Stimulated activated CD8-positive, alpha-beta memory T cell treated with anti-CD3 and anti-CD28 coated beads, Interleukin-4, amount 100 ng/mL, for 24 hours (primary cell): ENCODE data around the gene QSOX2.

ENCODE experiments used
- DNase-seq: peaks from one replicate; pipeline ENCODE4 v3.0.0-alpha.2; 2020; ENCODE audit warnings: low read depth

Gene QSOX2

GRCh38 chr9:136203408-136204144 lies 42.0 kb downstream of the QSOX2 start:
- no peak for DNase-seq

GRCh38 chr9:136202454-136203407 lies 42.9 kb downstream of the QSOX2 start:
- DNase-seq: no peak

GRCh38 chr9:136201609-136202453 lies 43.8 kb downstream of the QSOX2 start:
- DNase-seq: no peak

DNA sequence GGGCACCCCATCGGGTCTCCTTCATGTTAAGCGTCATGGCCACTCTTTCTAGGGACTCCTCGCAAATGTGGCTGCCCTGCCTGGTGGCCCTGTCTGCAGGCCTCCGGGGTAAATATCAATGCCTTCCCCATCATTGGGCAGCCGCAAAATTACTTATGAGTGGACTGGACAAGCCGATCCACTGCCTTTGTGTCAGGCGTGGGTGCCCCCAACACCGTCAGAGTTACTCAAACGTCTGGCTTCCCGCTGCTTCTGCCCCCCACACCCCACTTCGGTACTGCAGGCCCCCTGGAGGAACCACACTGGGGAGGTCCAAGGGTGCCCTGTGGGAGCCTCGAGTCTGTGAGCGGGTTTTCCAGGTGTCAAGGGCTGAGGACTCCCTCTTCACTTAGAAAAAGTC lies 44.4 kb downstream of the QSOX2 start:
- no peak for DNase-seq

DNA sequence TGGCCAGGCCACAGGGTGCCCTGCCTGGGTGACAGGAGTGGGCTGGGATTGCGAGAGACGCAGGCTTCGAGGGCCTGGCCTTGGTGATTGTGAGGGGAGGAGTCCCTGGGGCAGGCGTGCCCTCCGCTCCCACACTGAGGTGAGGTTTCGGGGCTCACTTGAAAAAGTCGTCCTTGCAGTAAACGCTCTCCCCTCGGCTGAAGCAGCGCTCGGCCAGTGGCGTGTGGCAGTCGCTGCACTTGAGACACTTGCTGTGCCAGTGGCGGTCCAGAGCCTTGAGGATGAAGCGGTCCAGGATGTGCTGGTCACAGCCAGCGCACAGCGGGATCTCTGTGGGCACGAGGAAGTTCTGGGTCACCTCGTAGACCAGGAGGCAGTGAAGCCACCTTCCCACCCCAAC lies 45.2 kb downstream of the QSOX2 start:
- no peak for DNase-seq

DNA sequence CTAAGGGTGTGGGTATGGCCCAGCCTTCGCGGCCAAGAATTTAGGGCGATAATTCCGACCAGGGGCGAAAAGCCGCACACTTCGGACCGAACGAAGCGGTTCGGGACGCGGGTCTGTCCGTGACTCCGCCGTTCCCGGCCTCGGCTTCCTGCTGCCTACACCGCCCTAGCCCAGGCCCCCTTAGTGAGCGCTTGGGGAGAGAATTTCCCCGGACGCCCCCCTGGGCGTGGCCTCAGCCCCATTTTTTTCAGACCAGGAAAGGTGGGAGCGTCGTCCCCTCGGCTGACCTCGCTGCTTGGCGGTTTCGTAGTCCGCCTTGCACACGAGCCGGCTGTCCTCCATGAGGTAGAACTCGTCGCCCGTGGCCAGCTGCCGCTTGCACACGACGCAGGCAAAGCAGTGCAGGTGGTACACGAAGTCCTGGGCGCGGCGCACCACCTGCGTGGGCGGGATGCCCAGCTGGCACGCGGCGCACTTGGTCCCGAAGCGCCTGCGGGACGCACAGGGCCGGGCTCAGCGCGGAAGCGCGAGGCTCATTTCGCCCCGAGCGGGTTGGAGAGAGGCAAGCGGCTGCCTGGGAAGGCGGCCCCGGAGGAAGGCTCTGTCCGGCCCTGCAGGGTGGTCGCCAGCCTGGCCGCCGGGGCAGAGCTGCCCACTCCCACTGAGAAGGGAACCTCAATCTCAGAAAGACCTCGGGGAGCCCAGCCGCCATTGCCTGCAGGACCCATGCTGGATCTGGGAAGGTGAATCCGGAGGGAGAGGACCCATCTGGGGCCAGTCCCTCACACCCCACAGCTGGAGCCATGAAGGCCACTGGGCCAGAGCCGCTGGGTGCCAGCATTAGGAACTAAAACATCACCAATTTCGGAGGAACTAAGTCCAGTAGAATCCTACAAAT lies 46.0 kb downstream of the QSOX2 start:
- DNase-seq: no peak

DNA sequence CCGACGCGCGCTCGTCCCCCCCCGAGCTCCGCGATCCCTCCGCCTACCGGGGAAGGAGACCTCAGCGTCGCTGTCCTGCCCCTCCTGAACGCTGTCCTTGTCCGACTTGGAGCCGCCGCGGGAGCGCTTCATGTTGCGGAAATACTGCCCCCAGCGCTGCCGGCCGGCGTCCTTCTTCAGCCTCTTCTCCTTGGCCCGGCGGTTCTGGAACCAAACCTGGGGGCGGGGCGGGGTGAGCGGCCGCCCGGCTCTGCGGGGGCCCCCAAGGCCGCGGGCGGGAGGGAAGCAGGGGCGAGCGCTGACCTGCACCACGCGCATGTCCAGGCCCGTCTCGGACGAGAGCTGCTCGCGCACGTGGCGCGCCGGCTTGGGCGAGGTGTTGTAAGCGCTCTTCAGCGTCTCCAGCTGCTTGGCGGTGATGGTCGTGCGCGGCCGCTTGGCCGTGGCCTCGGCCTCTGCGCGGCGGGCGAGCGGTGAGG lies 47.0 kb downstream of the QSOX2 start:
- no peak for DNase-seq

DNA sequence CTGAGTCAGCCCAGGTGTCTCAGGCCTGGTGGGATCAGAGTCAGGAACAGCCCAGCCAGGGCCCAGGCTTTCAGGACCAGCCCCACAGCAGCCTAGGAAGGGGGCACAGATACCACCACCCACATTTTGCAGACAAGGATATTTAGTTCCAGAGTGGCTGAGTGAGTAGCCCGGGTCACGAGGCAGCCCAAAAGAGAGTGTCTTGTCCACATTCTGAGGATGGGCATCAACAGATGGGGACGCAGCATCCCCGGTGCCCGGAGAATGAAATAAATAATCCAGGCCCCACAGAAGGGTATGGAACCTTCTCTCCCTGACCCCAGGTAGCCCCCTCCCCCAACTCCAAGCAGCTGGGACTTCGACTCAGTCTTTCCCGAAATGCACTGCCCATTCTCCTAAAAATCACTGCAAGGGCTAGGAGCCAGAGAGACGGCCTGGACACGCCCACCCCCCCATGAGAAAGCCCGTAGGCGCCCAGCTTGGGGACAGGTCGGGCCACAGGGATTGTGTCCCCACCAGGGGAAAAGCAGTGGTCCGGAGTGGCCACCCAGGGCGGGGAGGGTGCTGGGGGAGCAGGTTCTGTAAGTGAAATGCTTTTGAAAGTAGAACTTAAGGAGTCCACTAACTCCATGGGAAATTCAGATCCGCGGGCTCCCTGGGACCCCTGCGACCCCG lies 47.5 kb downstream of the QSOX2 start:
- DNase-seq: no peak

- DNase-seq: no peak
Observed at GRCh38 chr9:136197084-136197875, 48.3 kb downstream of the QSOX2 start.

DNA sequence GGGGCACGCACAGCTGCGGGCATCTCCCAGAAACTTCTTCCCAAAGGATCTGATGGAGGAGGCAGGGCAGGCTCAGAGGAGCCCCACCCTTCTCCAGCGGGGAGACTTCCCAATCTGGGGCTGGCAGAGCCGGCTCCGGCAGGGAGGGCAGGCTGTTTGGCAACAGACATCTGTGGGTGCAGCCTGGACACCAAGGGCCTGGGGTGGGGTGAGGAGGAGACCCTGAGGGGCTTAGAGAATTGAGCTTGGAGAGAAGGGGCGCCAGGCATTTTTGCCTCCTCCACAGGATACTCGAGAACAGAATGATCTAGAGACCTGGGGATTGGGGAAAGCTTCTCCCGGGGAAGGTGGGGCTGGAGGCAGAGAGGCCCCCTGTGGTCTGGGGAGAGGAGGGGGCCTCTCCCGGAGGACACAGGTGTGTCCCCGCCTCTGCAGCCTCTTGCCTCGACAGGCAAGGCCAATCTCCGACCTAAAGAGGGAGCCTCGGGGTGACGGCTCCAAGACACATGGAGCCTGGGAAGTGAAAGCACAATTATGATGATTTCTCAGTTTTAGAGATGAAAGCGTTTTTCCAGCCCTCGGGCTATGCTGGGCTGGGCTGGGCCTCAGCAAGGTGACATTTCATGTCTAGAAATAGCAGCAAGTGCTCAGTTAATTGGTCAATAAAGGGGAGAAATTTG lies 49.1 kb downstream of the QSOX2 start:
- no peak for DNase-seq

- no peak for DNase-seq
Observed at GRCh38 chr9:136194540-136194939, 51.1 kb downstream of the QSOX2 start.

GRCh38 chr9:136193891-136194279 lies 51.7 kb downstream of the QSOX2 start:
- no peak for DNase-seq

DNA sequence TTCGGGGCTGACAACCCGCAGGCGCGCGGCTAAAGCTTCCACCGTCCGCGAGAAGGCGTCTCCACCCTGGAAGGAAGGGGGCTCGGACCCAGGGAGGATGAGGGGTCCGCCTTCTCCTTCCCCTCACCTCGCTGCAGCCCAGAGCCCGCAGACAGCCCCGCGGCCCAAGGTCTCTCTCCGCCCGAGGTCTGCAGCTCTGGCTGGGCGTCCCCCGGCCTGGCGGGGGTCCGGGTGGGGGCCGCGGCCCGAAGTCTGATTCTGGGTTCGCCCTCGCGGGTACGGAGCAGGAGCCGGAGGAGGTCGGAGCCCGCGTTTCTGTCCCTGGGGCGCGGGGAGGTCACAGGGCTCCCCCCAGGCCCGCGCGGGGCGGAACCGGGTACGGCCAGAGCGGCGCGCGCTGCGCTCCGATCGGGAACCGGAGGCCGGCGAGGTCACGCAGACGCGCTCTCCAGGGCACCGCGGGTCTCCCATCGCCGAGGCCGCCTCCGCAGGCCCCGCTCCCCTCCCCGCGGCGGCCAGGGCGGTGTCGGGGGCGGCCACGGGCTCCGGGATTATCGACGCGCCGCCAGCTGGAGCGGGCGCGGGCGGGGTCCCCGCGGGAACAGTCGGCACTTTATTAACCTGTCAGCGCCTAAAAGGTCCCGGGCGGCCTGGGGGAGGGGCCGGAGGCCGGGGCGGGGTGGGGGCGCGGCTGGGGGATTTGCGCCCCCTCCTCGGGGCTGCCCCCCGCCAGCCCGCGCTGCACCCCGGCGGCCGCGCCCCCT lies 52.3 kb downstream of the QSOX2 start:
- no peak for DNase-seq

DNA sequence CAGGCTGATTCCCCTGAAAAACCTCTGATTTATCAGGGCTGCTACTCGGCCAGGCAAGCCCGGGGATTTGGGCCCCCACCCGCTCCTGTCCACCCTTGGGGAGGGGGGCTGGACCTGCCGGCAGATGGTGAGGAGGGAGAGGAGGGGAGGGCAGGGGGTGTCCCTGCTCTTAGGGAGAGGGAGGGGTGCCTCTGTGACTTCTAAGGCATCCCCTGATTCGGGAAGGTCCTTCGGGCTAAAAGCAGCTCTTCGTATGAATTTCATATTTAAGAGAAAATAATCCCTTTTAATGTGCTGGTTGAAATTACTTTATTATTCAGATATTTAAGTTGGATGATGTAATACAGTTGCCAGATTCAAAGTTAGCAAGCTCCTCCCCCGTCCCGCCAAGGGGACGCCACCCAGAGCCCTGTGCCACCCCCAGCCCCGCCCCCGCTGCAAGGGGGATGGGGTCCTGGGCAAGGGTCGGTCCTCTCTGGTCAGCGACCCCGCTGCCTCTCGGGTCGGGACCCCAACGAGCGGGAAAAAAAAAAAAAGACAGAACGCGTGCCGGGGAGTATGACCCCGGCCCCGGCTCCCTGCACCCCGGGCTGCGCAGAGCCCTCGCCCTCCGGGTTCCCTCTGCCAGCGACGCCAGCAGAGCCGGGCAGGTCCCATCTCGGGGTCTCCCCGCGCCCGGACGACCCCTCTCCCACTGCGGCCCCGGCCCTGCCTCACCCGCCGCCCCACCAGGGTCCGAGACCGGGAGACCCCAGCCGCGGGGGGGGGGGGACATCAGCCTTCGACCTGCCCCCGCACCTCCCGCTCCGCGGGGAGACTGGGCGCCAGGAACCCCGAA lies 53.1 kb downstream of the QSOX2 start:
- DNase-seq: no peak

DNA sequence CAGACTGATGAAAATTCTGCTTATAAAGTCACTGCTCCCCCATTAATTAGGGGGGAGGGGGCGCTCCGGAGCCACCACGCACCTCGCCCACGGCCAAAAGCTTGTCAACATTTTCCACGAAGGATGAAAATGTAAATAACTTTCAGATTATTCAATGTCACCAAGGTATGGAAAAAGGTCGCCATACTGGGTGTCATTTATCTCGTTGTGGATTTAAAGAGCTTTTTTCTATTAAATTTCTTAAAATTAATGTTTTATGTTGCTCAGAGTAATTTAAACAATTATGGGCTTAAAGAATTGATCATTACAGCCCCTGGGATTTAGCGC lies 53.7 kb downstream of the QSOX2 start:
- DNase-seq: no peak

- no peak for DNase-seq
Observed at GRCh38 chr9:136191099-136191959, 54.3 kb downstream of the QSOX2 start.

DNA sequence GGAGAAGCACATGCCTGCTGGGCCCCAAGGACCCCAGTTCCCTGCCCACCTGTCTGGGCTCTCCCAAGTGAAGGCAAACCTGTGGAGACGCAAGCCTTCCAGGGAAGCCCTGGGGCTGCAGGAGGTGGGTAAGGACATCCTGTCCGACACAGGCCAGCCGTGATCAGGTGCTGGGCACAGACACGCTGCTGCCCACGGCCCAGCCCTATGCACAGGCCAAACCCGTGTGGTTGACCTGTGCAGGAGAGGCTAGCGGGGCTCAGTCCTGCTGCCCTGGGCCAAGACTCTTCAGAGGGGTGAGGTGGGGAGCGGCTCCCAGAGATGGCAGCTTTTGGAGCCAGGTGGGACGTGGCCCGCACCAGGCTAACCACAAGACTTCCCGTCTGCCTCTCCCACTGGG lies 55.0 kb downstream of the QSOX2 start:
- DNase-seq: no peak
